ENCODE data around the gene TIGD2.

- TF ChIP-seq POLR2A (IDR thresholded peaks at IDR 0.05) (no peak), CTCF (IDR thresholded peaks at IDR 0.05 in 8 of 11, conservative IDR thresholded peaks at IDR 0.05 in 3 of 11) (no peak), POLR2AphosphoS5 (IDR thresholded peaks at IDR 0.05) (no peak)
Observed at GRCh38 chr4:89117115-89117514, 5.8 kb downstream of the TIGD2 start.

All from spleen (tissue), 7 donors.